GM12878 (cell line): ENCODE results near the gene LYG2. TPM values are rescaled to one million over a fixed set of nuclear protein-coding genes. Genes with fewer than 3 reads are reported as not detected.
A peak's percentile ranks its signal among the peaks of the same experiment; 100 is the strongest.

Experiments
- ATAC-seq: fragments of 200-7000 bp; cut with Tn5 transposase; 3 replicates; pipeline ENCODE4 v1.9.1; 2020; ENCODE audit warnings: mild to moderate bottlenecking, moderate library complexity
- BruUV-seq: library from RNA; stranded (reverse); fragments of 400-500 nt; replicated peaks from 2 replicates; lab custom pipeline; 2021; lab: Mats Ljungman, UMichigan
- CTCF ChIA-PET: fragments of 300-600 bp; sonication (Branson Sonifier 250); formaldehyde crosslinking; extraction: SDS; loops from one replicate; lab custom pipeline; 2021; ENCODE audit warnings: inconsistent platforms; lab: Yijun Ruan, JAX
- POLR2A ChIA-PET: fragments of 350-600 bp; formaldehyde crosslinking; extraction: SDS; loops from one replicate; lab custom pipeline; 2021; ENCODE audit warnings: inconsistent platforms; lab: Charles Lee
- RAD21 ChIA-PET: fragments of 300-600 bp; sonication (Branson Sonifier 250); formaldehyde crosslinking; loops from one replicate; lab custom pipeline; 2023; ENCODE audit warnings: antibody characterized with exemption; ENCODE audit not compliant: unreplicated experiment; lab: Charles Lee
- SMC1A ChIA-PET: fragments of 300-600 bp; sonication (Branson Sonifier 250); formaldehyde crosslinking; loops from one replicate; lab custom pipeline; 2023; ENCODE audit not compliant: unreplicated experiment, uncharacterized antibody; lab: Charles Lee
- DNase-seq: peaks from one replicate; pipeline ENCODE4 v3.0.0-alpha.2; 2011; ENCODE audit warnings: low read depth, low spot score
- FAIRE-seq: peaks from 3 replicates; lab custom pipeline; 2011; peaks lifted over from hg19 to GRCh38; lab: Jason Lieb, UNC
- H2AFZ ChIP-seq: 2 replicates; pipeline ENCODE4 v1.6.0; 2011; ENCODE audit warnings: low read depth, low read length, control low read depth; ENCODE audit not compliant: control insufficient read depth
- H3K27ac ChIP-seq: 2 replicates; pipeline ENCODE4 v1.5.1; 2011; ENCODE audit warnings: control low read depth; ENCODE audit not compliant: control insufficient read depth, insufficient read depth
- H3K27me3 ChIP-seq, 2 experiments: replicated peaks in 1 of 2; 2 replicates each; pipeline versions ENCODE4 v1.6.0 to v1.6.1; 2011; ENCODE audit warnings: low read length in 1 of 2; ENCODE audit not compliant: control insufficient read depth in 2 of 2, insufficient read depth in 2 of 2
- H3K36me3 ChIP-seq, 2 experiments: 2 replicates each; pipeline ENCODE4 v1.5.1; 2011; ENCODE audit warnings: low read length in 1 of 2; ENCODE audit not compliant: control insufficient read depth in 2 of 2, insufficient read depth in 2 of 2
- H3K4me1 ChIP-seq: 2 replicates; pipeline ENCODE4 v1.6.1; 2011; ENCODE audit warnings: mild to moderate bottlenecking, low read length, moderate library complexity, mixed read lengths; ENCODE audit not compliant: control insufficient read depth, insufficient read depth
- H3K4me2 ChIP-seq: 2 replicates; pipeline ENCODE4 v1.6.0; 2011; ENCODE audit warnings: control low read depth; ENCODE audit not compliant: control insufficient read depth, insufficient read depth
- H3K4me3 ChIP-seq: fragments of 200-600 bp; sonication (generic); 2 replicates; pipeline ENCODE4 v1.5.1; 2016
- H3K79me2 ChIP-seq: 2 replicates; pipeline ENCODE4 v1.6.0; 2011; ENCODE audit warnings: low read length; ENCODE audit not compliant: control insufficient read depth, insufficient read depth
- H3K9ac ChIP-seq: 2 replicates; pipeline ENCODE4 v1.8.0; 2011; ENCODE audit warnings: low read length, control low read depth, mixed read lengths; ENCODE audit not compliant: control insufficient read depth, insufficient read depth
- H3K9me3 ChIP-seq: replicated peaks from 3 replicates; pipeline ENCODE4 v1.5.1; 2011; ENCODE audit warnings: mild to moderate bottlenecking, low read length; ENCODE audit not compliant: control insufficient read depth, insufficient read depth
- H4K20me1 ChIP-seq: 2 replicates; pipeline ENCODE4 v1.6.0; 2011; ENCODE audit not compliant: control insufficient read depth, insufficient read depth
- BHLHE40 ChIP-seq, 2 experiments: fragments of 450-650 bp in 1 of 2; IDR thresholded peaks; 2 replicates each; pipeline ENCODE4 v1.6.1; 2011 to 2017; ENCODE audit warnings: low read depth in 2 of 2, borderline replicate concordance in 1 of 2, improper control_type of control experiment in 1 of 2, low read length in 1 of 2, mild to moderate bottlenecking in 1 of 2
- CBX5 ChIP-seq: sonication (generic); IDR thresholded peaks from 2 replicates; pipeline ENCODE4 v1.6.1; 2016; ENCODE audit warnings: low read depth, moderate library complexity, mild to moderate bottlenecking, inconsistent platforms
- ETV6 ChIP-seq, 2 experiments: fragments of 450-650 bp in 1 of 2; IDR thresholded peaks in 1 of 2; conservative IDR thresholded peaks in 1 of 2; 2 replicates each; pipeline ENCODE4 v1.6.1; 2014; ENCODE audit warnings: antibody characterized with exemption in 1 of 2, borderline replicate concordance in 1 of 2, low read depth in 1 of 2, mild to moderate bottlenecking in 1 of 2, moderate library complexity in 1 of 2
- HDAC2 ChIP-seq: fragments of 200-600 bp; sonication (generic); IDR thresholded peaks from 2 replicates; pipeline ENCODE4 v1.6.1; 2017
- HDAC6 ChIP-seq: fragments of 200-600 bp; sonication (generic); IDR thresholded peaks from one replicate; pipeline ENCODE4 v1.8.0; 2017; ENCODE audit warnings: antibody characterized with exemption; ENCODE audit not compliant: unreplicated experiment
- IKZF2 ChIP-seq, 2 experiments: fragments of 450-650 bp; IDR thresholded peaks; 2 replicates each; pipeline ENCODE4 v1.6.1; 2017; ENCODE audit warnings: mild to moderate bottlenecking in 2 of 2, moderate library complexity in 2 of 2
- JUNB ChIP-seq: IDR thresholded peaks from 2 replicates; pipeline ENCODE4 v1.6.1; 2016; ENCODE audit warnings: antibody characterized with exemption, mild to moderate bottlenecking
- KDM1A ChIP-seq: fragments of 200-600 bp; sonication (generic); IDR thresholded peaks from 2 replicates; pipeline ENCODE4 v1.6.1; 2016; ENCODE audit warnings: borderline replicate concordance
- MEF2B ChIP-seq: fragments of 450-650 bp; IDR thresholded peaks from 2 replicates; pipeline ENCODE4 v1.6.1; 2018; ENCODE audit warnings: mild to moderate bottlenecking, moderate library complexity; ENCODE audit not compliant: partially characterized antibody, poor library complexity, severe bottlenecking
- MYB ChIP-seq: fragments of 150-350 bp; IDR thresholded peaks from 2 replicates; pipeline ENCODE4 v1.6.1; 2014; ENCODE audit warnings: mild to moderate bottlenecking, low read depth, low read length, borderline replicate concordance
- PAX8 ChIP-seq: fragments of 450-650 bp; IDR thresholded peaks from 2 replicates; pipeline ENCODE4 v1.6.1; 2017; ENCODE audit warnings: mild to moderate bottlenecking, moderate library complexity
- STAT3 ChIP-seq: IDR thresholded peaks from 2 replicates; pipeline ENCODE4 v1.6.1; 2011; ENCODE audit warnings: low read depth, low read length, improper control_type of control experiment
- WRNIP1 ChIP-seq: IDR thresholded peaks from 2 replicates; pipeline ENCODE4 v1.6.1; 2011; ENCODE audit warnings: low read depth, low read length, improper control_type of control experiment, borderline replicate concordance
- WGBS: methylation state at CpG from one replicate; pipeline ENCODE4 v1.1.6; 2016; ENCODE audit warnings: low lambda C conversion rate; ENCODE audit not compliant: insufficient replicate concordance, insufficient coverage; ENCODE audit errors: missing lambda C conversion rate; 5-methylcytosine and 5-hydroxymethylcytosine counted together
- in situ Hi-C: fragments of 300-500 bp; cut with MboI; formaldehyde crosslinking; loops from 9 replicates; pipeline ENCODE4 v1.14.3; 2018; ENCODE audit warnings: mixed read lengths
- intact Hi-C: fragments of 100-400 bp; cut with micrococcal nuclease; formaldehyde crosslinking; loops from one replicate; pipeline ENCODE4 v1.14.2; 2022; ENCODE audit not compliant: unreplicated experiment
- polyA plus RNA-seq, 11 experiments: library from polyadenylated mRNA; depleted of rRNA in 4 of 11; unstranded in 6 of 11; stranded (reverse) in 5 of 11; fragments of >200 nt; fragmentation: Nextera tagmentation in 4 of 11; fragmentation: Illumina TruSeq in 1 of 11; extraction: Ambion mirVana in 4 of 11; extraction: Trizol in 1 of 11; gene quantifications; 1 replicate in 1 of 11; 2 replicates in 10 of 11; pipeline versions ENCODE4 v1.2.1 to v1.2.3, GENCODE V29; 2011 to 2016; ENCODE audit warnings: inconsistent platforms in 2 of 11, missing spikeins in 2 of 11, low read depth in 1 of 11
- total RNA-seq, 4 experiments: library from RNA; depleted of rRNA in 3 of 4; stranded (reverse); fragments of >200 nt in 3 of 4; fragmentation: Illumina TruSeq in 1 of 4; extraction: Trizol in 1 of 4; gene quantifications; 2 replicates each; pipeline versions ENCODE4 v1.2.1 to v1.2.3, GENCODE V29; 2013 to 2021
- TF ChIP-seq, protein P1 (sequence below): fragments of 450-650 bp; conservative IDR thresholded peaks from 2 replicates; pipeline ENCODE4 v1.6.1; 2017; ENCODE audit warnings: mild to moderate bottlenecking, moderate library complexity
- TF ChIP-seq, protein P2 (sequence below), 3 experiments: IDR thresholded peaks in 2 of 3; conservative IDR thresholded peaks in 1 of 3; 2 replicates each; pipeline ENCODE4 v1.5.1; 2011; ENCODE audit warnings: low read depth in 3 of 3, low read length in 3 of 3, mild to moderate bottlenecking in 3 of 3, control low read depth in 2 of 3, moderate library complexity in 2 of 3, inconsistent platforms in 1 of 3, mixed read lengths in 1 of 3; ENCODE audit not compliant: control insufficient read depth in 2 of 3, insufficient read depth in 1 of 3; ENCODE audit errors: extremely low read depth in 1 of 3
- TF ChIP-seq, protein P3 (sequence below): fragments of 450-650 bp; IDR thresholded peaks from 2 replicates; pipeline ENCODE4 v1.6.1; 2018; ENCODE audit warnings: mild to moderate bottlenecking, low read depth, moderate library complexity; ENCODE audit not compliant: partially characterized antibody

Gene LYG2
- total and polyA plus RNA-seq, 10 of the 15 experiments (the other 5 are each of a cell fraction or from before 2014, with no cell fraction given) = 0.11 to 0.95 (median 0.37) TPM; not detected in 6

DNA sequence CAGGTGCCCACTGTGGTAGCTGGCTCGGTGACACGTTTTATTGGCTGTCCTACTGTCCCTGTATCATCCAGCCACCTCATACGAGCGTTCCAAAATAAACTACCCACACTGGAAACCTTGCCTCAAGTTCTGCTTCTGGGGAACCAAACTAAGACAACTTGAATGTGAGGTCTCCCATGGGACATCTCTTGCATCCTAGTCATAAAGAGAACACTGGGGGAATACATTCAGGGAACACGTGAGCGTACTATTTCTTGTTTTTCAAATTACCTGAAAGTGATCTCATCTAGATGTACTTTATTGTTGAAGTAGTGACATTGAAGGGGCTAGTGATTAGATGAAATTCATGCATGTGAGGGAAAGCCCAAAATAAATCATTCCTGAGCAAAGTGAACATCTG lies 15.0 kb downstream of the LYG2 start:
- SMC1A ChIA-PET = no interaction called here
- H3K4me2 ChIP-seq = no peak overlapping the region
- no peaks in the 10 kb centered on the region for H3K9me3 ChIP-seq
- 27% methylated on average over 6 of the region's 6 CpGs for WGBS
- ATAC-seq = no peak
- in situ Hi-C loops = no loop called here
- no peak overlapping the region for H3K27ac ChIP-seq
- no peaks in the 10 kb centered on the region for H4K20me1 ChIP-seq
- no peak for FAIRE-seq
- H3K4me1 ChIP-seq = no peaks in the 10 kb centered on the region
- H3K27me3 ChIP-seq = no peaks in the 10 kb centered on the region
- H3K79me2 ChIP-seq = no peaks in the 10 kb centered on the region
- DNase-seq = no peak
- intact Hi-C loops = no loop called here
- no peaks in the 10 kb centered on the region for H3K36me3 ChIP-seq
- H3K4me3 ChIP-seq = no peak overlapping the region
- no TSS peak for BruUV-seq
- TF ChIP-seq, protein P1, sequence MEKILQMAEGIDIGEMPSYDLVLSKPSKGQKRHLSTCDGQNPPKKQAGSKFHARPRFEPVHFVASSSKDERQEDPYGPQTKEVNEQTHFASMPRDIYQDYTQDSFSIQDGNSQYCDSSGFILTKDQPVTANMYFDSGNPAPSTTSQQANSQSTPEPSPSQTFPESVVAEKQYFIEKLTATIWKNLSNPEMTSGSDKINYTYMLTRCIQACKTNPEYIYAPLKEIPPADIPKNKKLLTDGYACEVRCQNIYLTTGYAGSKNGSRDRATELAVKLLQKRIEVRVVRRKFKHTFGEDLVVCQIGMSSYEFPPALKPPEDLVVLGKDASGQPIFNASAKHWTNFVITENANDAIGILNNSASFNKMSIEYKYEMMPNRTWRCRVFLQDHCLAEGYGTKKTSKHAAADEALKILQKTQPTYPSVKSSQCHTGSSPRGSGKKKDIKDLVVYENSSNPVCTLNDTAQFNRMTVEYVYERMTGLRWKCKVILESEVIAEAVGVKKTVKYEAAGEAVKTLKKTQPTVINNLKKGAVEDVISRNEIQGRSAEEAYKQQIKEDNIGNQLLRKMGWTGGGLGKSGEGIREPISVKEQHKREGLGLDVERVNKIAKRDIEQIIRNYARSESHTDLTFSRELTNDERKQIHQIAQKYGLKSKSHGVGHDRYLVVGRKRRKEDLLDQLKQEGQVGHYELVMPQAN = no peak
- TF ChIP-seq CBX5 (no peak), KDM1A (no peak), STAT3 (no peak), PAX8 (no peak), ETV6 (conservative IDR thresholded peaks at IDR 0.05 in 1 of 2, IDR thresholded peaks at IDR 0.05 in 1 of 2; ENCODE audit: borderline replicate concordance in 1 of 2, low read depth in 1 of 2) (no peak), HDAC6 (no peak), WRNIP1 (no peak), IKZF2 (IDR thresholded peaks at IDR 0.05) (no peak), BHLHE40 (IDR thresholded peaks at IDR 0.05; ENCODE audit: borderline replicate concordance in 1 of 2, low read depth in 2 of 2, low read length in 1 of 2) (peak; percentile 65), HDAC2 (no peak), MEF2B (peak; percentile 57), MYB (no peak), JUNB (peak; percentile 31; the same call in 1 of the 2 replicates)
- TF ChIP-seq, protein P2, sequence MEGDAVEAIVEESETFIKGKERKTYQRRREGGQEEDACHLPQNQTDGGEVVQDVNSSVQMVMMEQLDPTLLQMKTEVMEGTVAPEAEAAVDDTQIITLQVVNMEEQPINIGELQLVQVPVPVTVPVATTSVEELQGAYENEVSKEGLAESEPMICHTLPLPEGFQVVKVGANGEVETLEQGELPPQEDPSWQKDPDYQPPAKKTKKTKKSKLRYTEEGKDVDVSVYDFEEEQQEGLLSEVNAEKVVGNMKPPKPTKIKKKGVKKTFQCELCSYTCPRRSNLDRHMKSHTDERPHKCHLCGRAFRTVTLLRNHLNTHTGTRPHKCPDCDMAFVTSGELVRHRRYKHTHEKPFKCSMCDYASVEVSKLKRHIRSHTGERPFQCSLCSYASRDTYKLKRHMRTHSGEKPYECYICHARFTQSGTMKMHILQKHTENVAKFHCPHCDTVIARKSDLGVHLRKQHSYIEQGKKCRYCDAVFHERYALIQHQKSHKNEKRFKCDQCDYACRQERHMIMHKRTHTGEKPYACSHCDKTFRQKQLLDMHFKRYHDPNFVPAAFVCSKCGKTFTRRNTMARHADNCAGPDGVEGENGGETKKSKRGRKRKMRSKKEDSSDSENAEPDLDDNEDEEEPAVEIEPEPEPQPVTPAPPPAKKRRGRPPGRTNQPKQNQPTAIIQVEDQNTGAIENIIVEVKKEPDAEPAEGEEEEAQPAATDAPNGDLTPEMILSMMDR (IDR thresholded peaks at IDR 0.05 in 2 of 3, conservative IDR thresholded peaks at IDR 0.05 in 1 of 3; ENCODE audit: control insufficient read depth in 2 of 3, extremely low read depth in 1 of 3, insufficient read depth in 1 of 3, low read depth in 3 of 3, low read length in 3 of 3) = no peak
- TF ChIP-seq, protein P3, sequence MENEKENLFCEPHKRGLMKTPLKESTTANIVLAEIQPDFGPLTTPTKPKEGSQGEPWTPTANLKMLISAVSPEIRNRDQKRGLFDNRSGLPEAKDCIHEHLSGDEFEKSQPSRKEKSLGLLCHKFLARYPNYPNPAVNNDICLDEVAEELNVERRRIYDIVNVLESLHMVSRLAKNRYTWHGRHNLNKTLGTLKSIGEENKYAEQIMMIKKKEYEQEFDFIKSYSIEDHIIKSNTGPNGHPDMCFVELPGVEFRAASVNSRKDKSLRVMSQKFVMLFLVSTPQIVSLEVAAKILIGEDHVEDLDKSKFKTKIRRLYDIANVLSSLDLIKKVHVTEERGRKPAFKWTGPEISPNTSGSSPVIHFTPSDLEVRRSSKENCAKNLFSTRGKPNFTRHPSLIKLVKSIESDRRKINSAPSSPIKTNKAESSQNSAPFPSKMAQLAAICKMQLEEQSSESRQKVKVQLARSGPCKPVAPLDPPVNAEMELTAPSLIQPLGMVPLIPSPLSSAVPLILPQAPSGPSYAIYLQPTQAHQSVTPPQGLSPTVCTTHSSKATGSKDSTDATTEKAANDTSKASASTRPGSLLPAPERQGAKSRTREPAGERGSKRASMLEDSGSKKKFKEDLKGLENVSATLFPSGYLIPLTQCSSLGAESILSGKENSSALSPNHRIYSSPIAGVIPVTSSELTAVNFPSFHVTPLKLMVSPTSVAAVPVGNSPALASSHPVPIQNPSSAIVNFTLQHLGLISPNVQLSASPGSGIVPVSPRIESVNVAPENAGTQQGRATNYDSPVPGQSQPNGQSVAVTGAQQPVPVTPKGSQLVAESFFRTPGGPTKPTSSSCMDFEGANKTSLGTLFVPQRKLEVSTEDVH = no peak
- POLR2A ChIA-PET = no interaction called here
- no peak overlapping the region for H3K9ac ChIP-seq
- CTCF ChIA-PET = no interaction called here
- no peak overlapping the region for H2AFZ ChIP-seq
- RAD21 ChIA-PET = no interaction called here
